Measurements from ENCODE around the gene CYP27C1. TPM values are rescaled to one million over a fixed set of nuclear protein-coding genes. Genes with fewer than 3 reads are reported as not detected.
A peak's percentile ranks its signal among the peaks of the same experiment; 100 is the strongest.

The CYP27C1 gene
- total and polyA plus RNA-seq, 2 donors from 2014 or later: 0.35 TPM; not detected in 1

- no peak overlapping the region for H3K4me3 ChIP-seq (ENCODE audit: low read length in 3 of 3)
- H3K9me3 ChIP-seq (ENCODE audit: control insufficient read depth in 2 of 3, insufficient read depth in 1 of 3, low read length in 3 of 3): peaks cover 0 to 2% (median 0%) of the 10 kb centered on the region in 3 donors
- intact Hi-C loops (cut with DNase I): no loop called here
- H3K27me3 ChIP-seq (ENCODE audit: control insufficient read depth, insufficient read depth, low read length): no peaks in the 10 kb centered on the region
- H3K4me1 ChIP-seq (ENCODE audit: control insufficient read depth in 2 of 3, insufficient read depth in 2 of 3, low read depth in 1 of 3, low read length in 3 of 3): peaks cover 7 to 13% (median 9%) of the 10 kb centered on the region in 3 donors
- H3K27ac ChIP-seq (ENCODE audit: low read depth in 2 of 2, low read length in 2 of 2): no peak overlapping the region
- TF ChIP-seq, protein P1, sequence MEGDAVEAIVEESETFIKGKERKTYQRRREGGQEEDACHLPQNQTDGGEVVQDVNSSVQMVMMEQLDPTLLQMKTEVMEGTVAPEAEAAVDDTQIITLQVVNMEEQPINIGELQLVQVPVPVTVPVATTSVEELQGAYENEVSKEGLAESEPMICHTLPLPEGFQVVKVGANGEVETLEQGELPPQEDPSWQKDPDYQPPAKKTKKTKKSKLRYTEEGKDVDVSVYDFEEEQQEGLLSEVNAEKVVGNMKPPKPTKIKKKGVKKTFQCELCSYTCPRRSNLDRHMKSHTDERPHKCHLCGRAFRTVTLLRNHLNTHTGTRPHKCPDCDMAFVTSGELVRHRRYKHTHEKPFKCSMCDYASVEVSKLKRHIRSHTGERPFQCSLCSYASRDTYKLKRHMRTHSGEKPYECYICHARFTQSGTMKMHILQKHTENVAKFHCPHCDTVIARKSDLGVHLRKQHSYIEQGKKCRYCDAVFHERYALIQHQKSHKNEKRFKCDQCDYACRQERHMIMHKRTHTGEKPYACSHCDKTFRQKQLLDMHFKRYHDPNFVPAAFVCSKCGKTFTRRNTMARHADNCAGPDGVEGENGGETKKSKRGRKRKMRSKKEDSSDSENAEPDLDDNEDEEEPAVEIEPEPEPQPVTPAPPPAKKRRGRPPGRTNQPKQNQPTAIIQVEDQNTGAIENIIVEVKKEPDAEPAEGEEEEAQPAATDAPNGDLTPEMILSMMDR (IDR thresholded peaks at IDR 0.05; ENCODE audit: borderline replicate concordance, extremely low read depth, insufficient read depth): no peak
- DNase-seq (peak in 1 of 5 donors; percentile 28), FAIRE-seq (no peak)
- H3K9ac ChIP-seq (ENCODE audit: low read length in 3 of 3): no peak overlapping the region
- no peaks in the 10 kb centered on the region for H3K36me3 ChIP-seq (ENCODE audit: control insufficient read depth in 2 of 3, insufficient read depth in 3 of 3, low read length in 3 of 3)
Measured at GRCh38 chr2:127177617-127178263, 42.4 kb downstream of the CYP27C1 start.

- Histone ChIP-seq H3K27ac (ENCODE audit: low read depth in 2 of 2, low read length in 2 of 2) (peak overlapping the region in 1 of 2 donors; percentile 15), H3K36me3 (ENCODE audit: control insufficient read depth in 2 of 3, insufficient read depth in 3 of 3, low read length in 3 of 3) (no peaks in the 10 kb centered on the region), H3K9ac (ENCODE audit: low read length in 3 of 3) (no peak overlapping the region), H3K27me3 (ENCODE audit: control insufficient read depth, insufficient read depth, low read length) (no peaks in the 10 kb centered on the region), H3K9me3 (ENCODE audit: control insufficient read depth in 2 of 3, insufficient read depth in 1 of 3, low read length in 3 of 3) (peaks cover 0 to 2% (median 0%) of the 10 kb centered on the region in 3 donors), H3K4me3 (ENCODE audit: low read length in 3 of 3) (no peak overlapping the region), H3K4me1 (ENCODE audit: control insufficient read depth in 2 of 3, insufficient read depth in 2 of 3, low read depth in 1 of 3, low read length in 3 of 3) (peaks cover 7 to 13% (median 9%) of the 10 kb centered on the region in 3 donors)
- TF ChIP-seq, protein P1 (IDR thresholded peaks at IDR 0.05; ENCODE audit: borderline replicate concordance, extremely low read depth, insufficient read depth): no peak
- DNase-seq: peak in 4 of 5 donors; percentile 59 to 92 (median 67)
- intact Hi-C loops (cut with DNase I): no loop called here
- no peak for FAIRE-seq
Measured at GRCh38 chr2:127176371-127177311, 43.5 kb downstream of the CYP27C1 start.

GRCh38 chr2:127175751-127176354 is 44.2 kb downstream of the CYP27C1 start:
- TF ChIP-seq, protein P1 (IDR thresholded peaks at IDR 0.05; ENCODE audit: borderline replicate concordance, extremely low read depth, insufficient read depth): no peak
- no peak overlapping the region for H3K4me3 ChIP-seq (ENCODE audit: low read length in 3 of 3)
- no peak overlapping the region for H3K9ac ChIP-seq (ENCODE audit: low read length in 3 of 3)
- DNase-seq (peak; percentile 61 to 78 (median 76)), FAIRE-seq (no peak)
- peaks cover 0 to 2% (median 0%) of the 10 kb centered on the region in 3 donors for H3K9me3 ChIP-seq (ENCODE audit: control insufficient read depth in 2 of 3, insufficient read depth in 1 of 3, low read length in 3 of 3)
- intact Hi-C loops (cut with DNase I): no loop called here
- H3K27ac ChIP-seq (ENCODE audit: low read depth in 2 of 2, low read length in 2 of 2): peak overlapping the region in 1 of 2 donors; percentile 20
- H3K27me3 ChIP-seq (ENCODE audit: control insufficient read depth, insufficient read depth, low read length): no peaks in the 10 kb centered on the region
- no peaks in the 10 kb centered on the region for H3K36me3 ChIP-seq (ENCODE audit: control insufficient read depth in 2 of 3, insufficient read depth in 3 of 3, low read length in 3 of 3)
- H3K4me1 ChIP-seq (ENCODE audit: control insufficient read depth in 2 of 3, insufficient read depth in 2 of 3, low read depth in 1 of 3, low read length in 3 of 3): peaks cover 7 to 13% (median 9%) of the 10 kb centered on the region in 3 donors

All from kidney (tissue), 14 donors.